Measurements from ENCODE around the gene CDK11A.
"Not testable (repeated sequence)": the region's sequence is repeated elsewhere in the genome, so short reads cannot be mapped to it uniquely, and the experiment has no call there.

GRCh38 chr1:1737675-1738590 is 13.8 kb upstream of the CDK11A start:
- not testable (repeated sequence) for TF ChIP-seq EZH2 (IDR thresholded peaks at IDR 0.05; ENCODE audit: low read length); CTCF (optimal IDR thresholded peaks at IDR 0.05 in 1 of 3, IDR thresholded peaks at IDR 0.05 in 1 of 3, conservative IDR thresholded peaks at IDR 0.05 in 1 of 3; ENCODE audit: extremely low read depth in 1 of 3, insufficient read depth in 2 of 3, low read length in 3 of 3)
